Measurements from ENCODE around the gene ARHGAP24. TPM values are rescaled to one million over a fixed set of nuclear protein-coding genes. Genes with fewer than 3 reads are reported as not detected.
"Not testable (repeated sequence)": the region's sequence is repeated elsewhere in the genome, so short reads cannot be mapped to it uniquely, and the experiment has no call there.

Gene ARHGAP24
- total and polyA plus RNA-seq, 12 donors, result 0.72 to 53.4 (median 4.4) TPM

GRCh38 chr4:85842540-85842939 lies 367.6 kb downstream of the ARHGAP24 start:
- Histone ChIP-seq H3K9me3 (replicated peaks in 1 of 3) (no peaks in the 10 kb centered on the region), H3K27ac (peak overlapping the region in 2 of 5 donors; percentile 20 to 82), H3K4me1 (replicated peaks in 1 of 2) (no peaks in the 10 kb centered on the region), H3K27me3 (no peaks in the 10 kb centered on the region), H3K4me3 (no peak overlapping the region), H3K36me3 (replicated peaks in 1 of 2) (no peaks in the 10 kb centered on the region)
- peak in 6 of 7 donors; percentile 17 to 56 (median 35) for DNase-seq
- intact Hi-C loops (cut with DNase I), result no loop called here
- no peak for TF ChIP-seq CTCF (IDR thresholded peaks at IDR 0.05)
- no peak for TF ChIP-seq POLR2A (IDR thresholded peaks at IDR 0.05)
- WGBS, 4 donors, result 67 to 75% (median 70%) methylated on average over 7 of the region's 7 CpGs

- H3K36me3 ChIP-seq (replicated peaks in 1 of 2); H3K27ac ChIP-seq; H3K4me3 ChIP-seq; H3K9me3 ChIP-seq (replicated peaks in 1 of 3); H3K27me3 ChIP-seq; intact Hi-C loops (cut with DNase I); DNase-seq; H3K4me1 ChIP-seq (replicated peaks in 1 of 2): not testable (repeated sequence)
- 82 to 90% (median 86%) methylated on average over 6 of the region's 6 CpGs for WGBS, 4 donors
Measured at GRCh38 chr4:85853740-85854139, 378.8 kb downstream of the ARHGAP24 start.

DNA sequence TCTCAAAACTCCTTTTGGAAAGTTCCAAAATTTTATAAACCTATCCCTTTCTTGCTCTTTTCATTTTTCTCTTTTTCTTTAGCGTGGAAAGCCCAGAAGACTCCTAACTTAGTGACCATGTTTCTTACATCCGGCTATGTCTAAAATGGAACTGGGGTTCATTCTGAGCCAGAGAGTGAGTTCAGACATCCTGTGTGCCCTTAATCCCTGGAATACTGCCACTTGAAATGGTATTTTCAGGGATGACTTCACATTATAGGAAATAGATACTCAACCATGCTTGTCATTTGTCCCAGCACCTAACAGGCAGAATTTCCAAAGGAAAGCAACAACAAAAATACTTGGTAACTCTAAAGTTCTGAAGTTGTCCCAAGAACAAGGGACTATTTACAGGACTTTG lies 379.6 kb downstream of the ARHGAP24 start:
- TF ChIP-seq POLR2A (IDR thresholded peaks at IDR 0.05), result no peak
- TF ChIP-seq CTCF (IDR thresholded peaks at IDR 0.05), result no peak
- DNase-seq, result no peak
- WGBS, 4 donors, result 79 to 87% (median 82%) methylated on average over 2 of the region's 2 CpGs
- Histone ChIP-seq H3K36me3 (replicated peaks in 1 of 2) (no peaks in the 10 kb centered on the region), H3K9me3 (replicated peaks in 1 of 3) (no peaks in the 10 kb centered on the region), H3K27ac (no peak overlapping the region), H3K4me1 (replicated peaks in 1 of 2) (no peaks in the 10 kb centered on the region), H3K27me3 (no peaks in the 10 kb centered on the region), H3K4me3 (no peak overlapping the region)
- intact Hi-C loops (cut with DNase I), result no loop called here

GRCh38 chr4:85860066-85860740 lies 385.3 kb downstream of the ARHGAP24 start:
- H3K27ac ChIP-seq, result no peak overlapping the region
- intact Hi-C loops (cut with DNase I), result no loop called here
- no peak for TF ChIP-seq POLR2A (IDR thresholded peaks at IDR 0.05)
- TF ChIP-seq CTCF (IDR thresholded peaks at IDR 0.05), result no peak

More at GRCh38 chr4:85860066-85860740, 385.3 kb downstream of the ARHGAP24 start:
- DNase-seq, result no peak
- WGBS, 4 donors, result 45 to 53% (median 51%) methylated on average over 6 of the region's 6 CpGs
- Histone ChIP-seq H3K27me3 (no peaks in the 10 kb centered on the region), H3K9me3 (replicated peaks in 1 of 3) (no peaks in the 10 kb centered on the region), H3K4me3 (no peak overlapping the region), H3K4me1 (replicated peaks in 1 of 2) (no peaks in the 10 kb centered on the region), H3K36me3 (replicated peaks in 1 of 2) (no peaks in the 10 kb centered on the region)
